HG03521 (cell line): ENCODE measurements around the gene MACROD2.
"Not testable (repeated sequence)": the region's sequence is repeated elsewhere in the genome, so short reads cannot be mapped to it uniquely, and the experiment has no call there.

Source experiments
- ATAC-seq: cut with Tn5 transposase; IDR thresholded peaks from one replicate; pipeline ENCODE4 v1.9.1; 2021; ENCODE audit warnings: mild to moderate bottlenecking, moderate library complexity; ENCODE audit not compliant: unreplicated experiment

Gene MACROD2

DNA sequence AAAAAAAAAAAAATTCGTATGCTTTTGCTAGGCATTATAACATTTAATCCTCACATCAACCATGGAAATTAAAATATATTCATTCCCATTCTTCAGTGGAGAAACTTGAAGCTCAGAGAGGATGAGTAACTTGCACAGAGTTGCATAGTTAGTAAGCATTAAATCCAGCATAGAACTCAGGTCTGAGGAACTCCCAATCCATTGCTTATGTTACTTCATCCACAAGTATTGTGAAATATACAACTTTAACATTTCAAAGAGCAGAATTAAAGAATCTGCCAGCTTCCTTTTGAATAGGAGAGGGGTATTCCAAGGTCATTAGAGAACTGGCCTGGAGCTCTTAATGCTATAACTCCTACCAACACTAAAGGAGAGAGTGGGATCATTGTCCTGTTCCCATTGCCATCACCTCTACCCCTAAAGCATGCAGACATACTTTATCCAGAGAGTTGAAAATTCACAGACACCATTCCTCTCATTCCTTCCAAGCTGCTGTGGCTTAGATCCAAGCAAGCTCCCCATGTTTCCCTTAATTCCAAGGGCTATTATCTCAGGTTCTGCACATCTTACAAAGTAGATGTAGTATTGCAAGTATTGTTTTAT, 250.2 kb downstream of the MACROD2 start:
- ATAC-seq, result no peak

GRCh38 chr20:14259689-14260088, 264.4 kb downstream of the MACROD2 start:
- ATAC-seq, result no peak

- no peak for ATAC-seq
Measured at GRCh38 chr20:14260367-14260766, 265.1 kb downstream of the MACROD2 start.

GRCh38 chr20:14264869-14265268, 269.6 kb downstream of the MACROD2 start:
- no peak for ATAC-seq

GRCh38 chr20:14266246-14266645, 270.9 kb downstream of the MACROD2 start:
- ATAC-seq, result no peak

DNA sequence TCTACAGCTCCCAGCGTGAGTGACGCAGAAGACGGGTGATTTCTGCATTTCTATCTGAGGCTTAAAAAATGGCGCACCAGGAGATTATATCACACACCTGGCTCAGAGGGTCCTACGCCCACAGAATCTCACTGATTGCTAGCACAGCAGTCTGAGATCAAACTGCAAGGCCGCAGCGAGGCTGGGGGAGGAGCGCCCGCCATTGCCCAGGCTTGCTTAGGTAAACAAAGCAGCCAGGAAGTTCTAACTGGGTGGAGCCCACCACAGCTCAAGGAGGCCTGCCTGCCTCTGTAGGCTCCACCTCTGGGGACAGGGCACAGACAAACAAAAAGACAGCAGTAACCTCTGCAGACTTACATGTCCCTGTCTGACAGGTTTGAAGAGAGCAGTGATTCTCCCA, 275.4 kb downstream of the MACROD2 start:
- ATAC-seq, result not testable (repeated sequence)

- ATAC-seq, result no peak
Measured at GRCh38 chr20:14282140-14282539, 286.8 kb downstream of the MACROD2 start.

DNA sequence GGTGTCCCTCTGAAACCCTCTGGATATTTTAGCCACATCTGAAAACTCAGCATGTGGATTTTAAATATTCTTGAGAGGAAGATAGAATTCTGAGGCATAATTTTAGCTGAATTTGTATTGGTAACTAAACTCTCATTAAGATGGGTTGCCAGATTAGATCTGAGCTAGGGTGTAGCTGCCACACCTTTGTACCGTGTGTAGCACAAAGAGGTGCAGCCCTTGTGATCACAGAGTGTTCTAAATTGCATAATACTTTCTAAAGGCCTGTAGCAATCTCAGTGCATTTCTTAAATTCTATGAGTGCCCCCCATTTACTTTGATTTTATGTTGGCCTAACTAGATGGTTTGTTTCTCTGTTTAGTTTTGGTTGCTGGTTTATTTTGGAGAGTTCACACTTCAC, 289.1 kb downstream of the MACROD2 start:
- no peak for ATAC-seq

- no peak for ATAC-seq
Measured at GRCh38 chr20:14288341-14289330, 293.3 kb downstream of the MACROD2 start.

DNA sequence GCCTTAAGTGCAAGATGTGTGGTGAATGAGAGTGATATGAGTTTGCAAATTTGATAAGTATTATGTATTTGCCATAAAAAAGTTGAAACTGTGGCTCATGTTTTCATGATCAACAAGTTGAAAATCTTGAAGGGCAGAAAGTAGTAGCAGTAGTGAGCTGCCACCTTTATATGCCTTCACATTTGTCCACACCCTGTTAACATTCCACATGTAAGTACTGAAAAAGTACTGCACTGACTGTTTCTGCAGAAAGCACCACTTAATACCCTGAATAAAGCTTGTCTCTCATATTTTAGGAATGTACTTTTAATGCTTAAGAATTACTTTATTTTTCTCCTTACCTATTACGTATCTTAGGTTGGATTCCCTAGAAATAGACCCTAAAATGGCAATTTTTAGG, 296.2 kb downstream of the MACROD2 start:
- no peak for ATAC-seq

DNA sequence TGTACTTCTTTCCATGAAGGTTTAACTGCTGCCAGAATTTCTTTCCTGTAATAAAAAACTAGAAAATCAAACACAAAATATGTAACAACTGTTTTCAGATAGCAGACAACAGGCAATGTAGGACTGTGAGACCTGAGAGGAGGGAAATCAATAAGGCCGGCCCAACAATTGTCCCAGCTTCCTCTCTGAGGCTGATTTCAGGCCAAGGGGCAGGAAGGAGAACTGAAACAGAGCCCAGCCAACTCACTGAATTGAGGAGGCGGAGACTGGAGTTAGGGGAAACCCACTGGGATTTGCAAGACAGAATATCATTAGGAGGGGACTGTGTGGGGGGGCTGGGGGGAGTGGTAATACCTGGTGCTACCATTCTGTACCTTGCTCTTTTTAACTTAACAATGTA, 299.9 kb downstream of the MACROD2 start:
- no peak for ATAC-seq

- ATAC-seq, result no peak
Measured at GRCh38 chr20:14295770-14296309, 300.5 kb downstream of the MACROD2 start.

- ATAC-seq, result no peak
Measured at GRCh38 chr20:14299831-14300230, 304.5 kb downstream of the MACROD2 start.

- ATAC-seq, result no peak
Measured at GRCh38 chr20:14303106-14303505, 307.8 kb downstream of the MACROD2 start.

DNA sequence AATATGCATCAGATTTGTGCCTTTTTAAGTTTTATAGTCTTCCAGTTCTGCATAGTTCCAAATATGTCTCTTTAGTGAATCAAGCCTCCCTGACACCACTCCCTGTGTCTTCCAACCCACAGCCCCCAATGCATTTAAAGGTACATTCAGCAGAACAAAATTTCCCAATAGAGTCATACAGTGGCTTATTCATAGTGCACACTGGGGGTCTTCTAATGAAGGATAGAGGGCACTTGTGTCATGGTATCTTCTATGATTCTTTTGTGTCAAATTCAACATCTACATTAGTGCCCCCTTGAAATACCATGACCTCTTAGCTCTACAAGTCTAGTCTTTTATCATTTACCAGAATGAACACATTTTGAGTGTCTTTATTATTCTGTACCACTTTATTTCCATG, 308.3 kb downstream of the MACROD2 start:
- ATAC-seq, result no peak

DNA sequence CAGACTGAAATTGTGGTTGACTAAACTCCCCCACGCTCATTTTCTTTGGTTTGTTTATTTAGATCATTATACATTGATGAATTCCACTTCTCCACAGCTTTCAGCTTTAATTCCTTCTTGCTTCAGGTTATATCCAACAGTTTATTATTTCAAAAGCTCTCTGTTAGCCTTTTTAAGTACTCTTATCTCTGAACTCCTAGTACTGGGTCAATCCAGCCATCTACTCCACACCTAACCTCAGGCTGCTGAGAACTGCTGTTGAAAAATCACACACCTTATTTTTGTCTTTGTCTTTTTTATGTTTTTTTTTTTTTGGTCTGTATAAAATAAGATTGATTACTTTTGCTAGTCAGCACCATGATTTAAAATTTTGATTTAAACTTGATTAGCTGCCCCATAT, 309.2 kb downstream of the MACROD2 start:
- ATAC-seq, result no peak

GRCh38 chr20:14307956-14308355, 312.6 kb downstream of the MACROD2 start:
- ATAC-seq, result no peak

DNA sequence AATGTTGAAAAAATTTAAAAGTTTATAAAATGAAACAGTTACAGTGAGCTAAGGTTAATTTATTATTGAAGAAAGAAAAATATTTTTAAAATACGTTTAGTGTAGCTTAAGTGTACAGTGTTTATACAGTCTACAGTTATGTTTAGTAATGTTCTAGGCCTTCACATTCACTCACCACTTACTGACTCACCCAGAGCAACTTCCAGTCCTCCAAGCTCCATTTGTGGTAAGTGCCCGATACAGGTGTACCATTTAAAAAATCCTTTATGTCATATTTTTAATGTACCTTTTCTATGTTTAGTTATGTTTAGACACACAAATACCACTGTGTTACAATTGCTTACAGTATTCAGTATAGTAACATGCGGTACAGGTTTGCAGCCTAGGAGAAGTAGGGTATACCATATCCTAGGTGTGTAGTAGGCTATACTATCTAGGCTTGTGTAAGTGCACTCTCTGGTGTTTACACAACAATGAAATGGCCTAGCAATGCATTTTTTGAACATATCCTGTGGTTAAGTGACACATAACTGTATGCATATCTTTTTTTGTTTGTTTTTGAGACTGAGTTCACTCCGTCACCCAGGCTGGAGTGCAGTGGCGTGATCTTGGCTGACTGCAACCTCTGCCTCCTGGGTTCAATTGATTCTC, 315.8 kb downstream of the MACROD2 start:
- no peak for ATAC-seq

DNA sequence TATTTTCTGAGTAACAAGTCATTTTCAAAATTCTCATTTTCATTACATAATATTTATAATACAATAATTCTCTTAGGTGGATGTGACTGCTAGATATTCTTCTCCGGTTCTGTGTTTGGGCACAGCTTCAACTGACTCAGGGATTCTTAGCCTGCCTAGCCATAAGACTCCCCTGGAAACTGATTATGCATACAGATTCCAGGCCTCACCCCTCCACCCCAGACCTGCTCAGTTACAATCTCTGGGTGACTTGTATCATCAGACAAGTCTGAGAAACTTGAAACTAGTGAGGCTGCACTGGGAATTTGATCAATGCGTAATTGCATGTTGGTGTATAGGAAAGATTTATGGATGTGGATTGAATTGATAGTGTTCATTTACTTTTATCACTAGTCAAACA, 316.7 kb downstream of the MACROD2 start:
- no peak for ATAC-seq

DNA sequence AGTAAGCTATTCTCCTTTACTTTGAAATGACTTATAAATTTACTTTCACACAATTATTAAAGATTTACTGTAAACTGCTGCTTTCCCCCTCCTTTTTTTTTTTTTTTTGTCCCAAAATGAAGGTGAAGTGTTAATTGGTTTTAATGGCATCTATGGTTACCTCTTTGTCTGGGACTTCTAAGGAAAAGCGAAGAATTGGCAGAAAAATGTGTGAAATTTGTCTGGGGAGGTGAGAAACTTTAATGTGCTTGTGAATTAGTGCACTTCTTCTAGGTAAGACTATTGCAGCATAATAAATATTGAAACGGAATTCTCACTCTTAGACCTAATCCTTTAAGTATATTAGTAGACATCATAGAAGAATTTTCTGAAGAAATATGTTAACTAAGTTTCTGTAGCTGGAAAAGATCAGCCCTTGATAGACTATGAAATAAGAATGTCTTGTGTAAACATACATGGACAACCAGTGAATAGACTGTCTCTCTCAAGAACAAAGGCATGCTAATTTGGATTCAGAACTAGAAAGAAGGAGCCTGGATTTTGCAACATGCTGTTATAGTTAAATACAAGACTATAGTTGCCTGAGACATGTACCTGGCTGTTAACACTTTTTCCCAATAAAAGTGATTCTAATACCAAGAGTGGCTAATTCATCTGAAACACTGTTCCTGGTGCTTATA, 318.2 kb downstream of the MACROD2 start:
- no peak for ATAC-seq

DNA sequence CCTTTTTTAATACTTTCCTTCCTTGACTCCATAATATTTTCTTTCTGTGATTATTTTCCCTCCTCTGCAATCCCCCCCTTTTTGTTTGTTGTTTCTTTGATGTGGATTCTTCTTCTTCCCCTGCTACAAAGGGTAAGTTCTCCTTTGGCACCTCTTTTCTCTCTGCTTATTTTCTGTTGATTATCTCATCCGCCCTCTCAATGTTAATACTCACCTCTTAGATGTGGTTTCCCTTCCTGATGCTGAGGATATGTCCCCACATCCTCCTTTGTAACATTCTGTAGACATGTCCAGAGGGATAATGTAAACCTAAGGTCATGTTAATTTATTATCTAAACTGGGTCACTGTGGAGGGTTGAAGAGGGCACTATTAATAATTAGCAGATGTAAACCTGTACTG, 324.4 kb downstream of the MACROD2 start:
- no peak for ATAC-seq
